Stimulated activated CD4-positive, alpha-beta T cell treated with anti-CD3 and anti-CD28 coated beads, Interleukin-1b, Interleukin-23, amount 100 ng/mL, for 4 hours (primary cell): ENCODE data around the gene FGD5.

Experiments
- DNase-seq, 2 donors: peaks; one replicate each; pipeline ENCODE4 v3.0.0-alpha.2; 2020; ENCODE audit warnings: low read depth in 2 of 2

Gene FGD5

DNA sequence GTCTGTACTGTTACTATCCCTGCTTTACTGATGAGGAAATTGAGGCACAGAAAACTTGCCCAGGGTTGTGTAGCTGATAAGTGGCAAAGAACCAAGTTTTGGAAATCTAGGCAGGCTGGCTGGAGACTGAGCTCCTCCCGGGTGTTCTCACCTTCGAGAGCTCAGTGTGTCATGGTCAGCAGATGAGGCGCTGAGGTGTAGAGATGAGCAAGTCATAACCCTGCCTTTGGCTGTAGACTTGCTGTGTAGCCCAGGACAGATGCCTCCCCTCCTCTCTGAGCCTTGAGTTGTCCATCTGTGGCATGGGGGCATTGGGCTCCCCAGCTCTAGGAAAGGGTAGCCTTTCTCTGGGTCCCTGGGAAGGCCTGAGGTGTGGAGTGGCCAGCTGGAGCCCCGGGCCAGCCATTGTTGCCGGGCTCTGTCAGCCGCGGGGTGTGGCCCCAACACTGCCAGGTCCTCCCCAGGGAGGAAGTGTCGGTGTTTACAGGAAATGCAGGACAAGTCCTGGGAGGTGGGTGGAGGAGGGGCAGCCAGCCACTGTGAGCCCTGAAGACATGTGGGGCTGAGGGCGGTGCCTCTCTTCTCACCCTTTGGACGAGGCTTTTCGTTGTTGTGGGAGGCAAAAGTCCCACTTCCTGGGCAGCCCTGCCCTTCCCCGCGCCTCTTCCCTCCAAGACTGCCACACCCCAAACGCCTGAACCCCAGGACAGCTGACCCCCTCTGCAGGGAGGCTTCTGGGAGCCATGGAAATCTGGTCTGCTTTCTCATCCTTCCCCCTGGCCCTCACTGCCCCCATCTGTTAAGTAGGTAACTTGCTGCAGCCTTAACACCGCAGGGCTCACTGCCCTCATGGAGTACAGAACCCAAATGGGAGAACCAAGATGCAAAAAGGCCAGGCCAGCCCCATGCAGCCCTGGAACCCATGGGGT lies 29.1 kb downstream of the FGD5 start:
- DNase-seq: no peak

DNA sequence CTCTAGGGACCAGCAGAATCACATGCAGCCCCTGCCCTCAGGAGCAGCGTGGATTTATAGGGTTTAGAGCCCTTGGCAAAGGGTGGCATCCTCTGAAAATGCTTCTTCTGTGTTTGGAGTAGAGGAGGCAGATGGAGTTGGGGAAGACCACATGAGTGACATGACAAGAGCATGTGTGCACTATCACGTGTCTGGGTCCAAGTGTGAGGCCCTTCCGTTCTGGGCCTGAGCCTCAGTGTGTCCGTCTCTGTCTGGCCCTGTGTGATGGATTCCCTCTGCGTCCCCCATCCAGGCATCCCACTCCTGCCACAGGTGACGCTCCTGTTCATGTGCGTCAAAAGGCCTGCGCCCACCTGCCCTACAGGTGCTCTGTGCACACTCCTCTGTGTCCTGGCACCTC lies 30.1 kb downstream of the FGD5 start:
- no peak for DNase-seq

DNA sequence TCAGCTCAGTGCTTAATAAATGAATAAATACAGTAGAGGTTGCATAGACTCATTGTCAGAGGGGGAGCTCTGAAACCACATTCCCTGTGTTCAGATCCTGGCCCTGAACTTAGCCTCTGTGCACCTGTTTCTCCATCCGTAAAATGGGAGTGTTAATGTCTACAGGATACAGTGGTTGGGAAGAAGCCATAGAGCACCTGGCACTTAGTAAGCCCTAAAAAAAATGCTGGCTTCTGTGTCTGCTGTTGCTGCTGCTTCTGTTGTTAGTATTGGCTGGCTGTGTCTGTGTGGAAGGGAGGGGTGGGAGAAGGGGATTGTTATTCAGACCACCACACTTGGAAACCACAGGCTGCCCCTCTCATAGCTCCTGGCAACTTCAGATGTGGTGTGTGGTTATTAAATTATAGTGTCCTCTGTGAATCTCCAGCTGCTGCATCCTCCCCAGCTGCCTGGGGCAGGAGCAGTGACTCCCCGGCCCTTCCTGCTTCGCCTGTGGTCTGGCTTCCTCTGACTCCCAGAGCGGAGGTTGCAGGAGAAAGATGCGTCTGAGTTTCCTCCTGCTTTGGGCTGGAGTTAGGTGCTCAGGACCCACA lies 31.0 kb downstream of the FGD5 start:
- DNase-seq: no peak

DNA sequence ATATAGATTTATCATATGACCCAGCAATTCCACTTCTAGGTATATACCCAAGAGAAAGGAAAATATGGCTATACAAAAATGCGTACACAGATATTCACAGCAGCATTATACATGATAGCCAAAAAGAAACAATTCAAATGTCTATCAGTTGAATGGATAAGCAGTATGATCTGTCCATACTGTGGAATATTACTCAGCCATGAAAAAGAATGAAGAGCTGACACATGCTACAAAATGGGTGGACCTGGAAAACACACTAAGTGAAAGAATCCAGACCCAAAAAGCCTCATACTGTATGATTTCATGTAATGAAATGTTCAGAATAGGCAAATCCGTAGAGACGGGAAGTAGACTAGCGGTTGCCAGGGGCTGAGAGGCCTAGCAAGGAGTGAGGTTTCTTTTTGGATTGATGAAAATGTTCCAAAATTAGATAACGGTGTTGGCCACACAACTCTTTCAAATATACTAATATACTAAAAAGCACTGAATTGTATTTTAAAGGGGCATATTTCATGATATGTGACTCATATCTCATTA lies 33.4 kb downstream of the FGD5 start:
- no peak for DNase-seq

DNA sequence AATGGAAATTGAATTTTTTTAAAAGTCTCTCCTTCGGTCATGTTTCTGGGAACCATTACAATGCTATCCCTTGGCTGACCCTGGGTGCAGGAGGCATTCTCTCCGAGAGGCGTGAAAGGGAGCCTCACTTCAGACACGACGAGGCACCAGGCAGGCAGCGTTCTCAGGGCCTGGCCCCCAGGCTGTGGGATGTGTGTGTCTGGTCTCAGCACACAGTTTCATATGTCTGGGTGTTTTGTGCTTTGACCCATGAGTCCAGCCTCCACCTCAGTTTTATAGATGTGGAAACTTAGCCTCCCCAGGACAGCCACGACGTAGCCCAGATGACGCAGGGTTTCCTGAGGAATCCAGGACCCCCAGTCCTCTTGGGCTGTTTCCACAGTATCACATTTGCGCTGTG lies 34.0 kb downstream of the FGD5 start:
- no peak for DNase-seq

DNA sequence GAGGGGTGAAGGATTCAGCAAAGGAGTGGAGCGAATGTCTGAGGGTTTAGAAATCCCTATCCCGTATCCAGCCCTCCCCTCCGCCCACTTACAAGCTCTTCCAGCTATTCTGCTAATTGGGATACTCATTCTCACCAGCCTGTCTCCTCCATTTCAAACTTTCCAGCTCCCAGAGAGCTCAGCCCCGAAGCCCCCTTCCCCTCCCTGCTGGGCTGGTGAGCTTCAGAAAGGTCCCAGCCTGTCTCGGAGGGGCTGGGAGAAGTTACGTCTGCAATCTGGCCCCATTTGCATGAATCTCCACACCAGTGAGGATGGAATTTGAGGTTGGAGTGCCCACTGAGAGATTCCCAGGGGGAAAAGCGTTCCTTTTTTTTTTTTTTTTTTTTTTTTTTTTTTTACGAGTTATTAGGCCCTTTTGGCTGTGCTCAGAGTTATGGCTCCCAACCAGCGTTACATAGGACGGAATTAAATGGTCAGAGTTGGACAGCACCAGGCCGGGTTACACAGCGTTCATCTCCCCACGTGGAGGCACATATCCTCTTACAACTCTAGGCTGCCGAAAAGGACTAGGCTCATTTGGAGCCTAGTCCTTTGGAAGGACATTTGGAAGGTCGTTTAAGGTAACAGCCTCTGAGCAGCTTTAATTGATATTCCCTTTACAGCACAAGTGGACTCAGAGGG lies 34.6 kb downstream of the FGD5 start:
- no peak for DNase-seq

DNA sequence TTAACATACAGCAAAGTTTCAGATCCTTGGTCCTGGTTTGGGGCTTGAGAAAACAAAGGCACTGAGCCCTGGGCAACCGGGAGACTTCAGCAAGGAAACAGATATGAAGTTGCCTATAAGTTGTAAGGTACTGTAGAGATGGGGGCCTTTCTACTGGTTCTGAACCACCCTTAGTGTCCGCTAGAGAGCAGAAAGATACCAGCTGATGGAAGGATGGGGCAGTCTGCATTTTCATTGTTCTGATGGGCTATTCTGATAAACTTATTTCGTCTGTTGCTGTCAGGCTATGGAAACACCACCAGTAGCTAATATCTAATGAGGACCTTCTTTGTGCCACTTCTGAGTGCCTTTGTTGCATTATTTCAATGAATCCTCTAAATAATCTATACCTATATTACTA lies 38.7 kb downstream of the FGD5 start:
- no peak for DNase-seq

DNA sequence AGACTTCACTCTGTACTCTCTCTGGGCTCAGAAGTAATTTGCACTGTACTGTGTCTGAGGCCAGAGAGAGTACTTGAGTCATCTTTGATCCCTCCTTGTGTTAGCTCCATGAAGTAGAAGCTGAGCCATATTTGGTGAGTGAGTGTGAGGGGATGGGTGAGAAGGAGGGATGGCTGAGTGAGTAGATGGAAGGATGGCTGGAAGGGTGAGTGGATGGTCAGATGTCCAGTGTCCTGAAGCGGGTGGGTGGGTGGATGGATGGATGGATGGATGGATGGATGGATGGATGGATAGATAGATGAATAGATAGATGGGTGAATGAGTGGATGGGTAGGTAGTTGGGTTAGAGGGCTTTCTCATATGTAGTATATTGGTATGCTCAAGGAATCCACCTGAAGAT lies 39.3 kb downstream of the FGD5 start:
- DNase-seq: no peak

DNA sequence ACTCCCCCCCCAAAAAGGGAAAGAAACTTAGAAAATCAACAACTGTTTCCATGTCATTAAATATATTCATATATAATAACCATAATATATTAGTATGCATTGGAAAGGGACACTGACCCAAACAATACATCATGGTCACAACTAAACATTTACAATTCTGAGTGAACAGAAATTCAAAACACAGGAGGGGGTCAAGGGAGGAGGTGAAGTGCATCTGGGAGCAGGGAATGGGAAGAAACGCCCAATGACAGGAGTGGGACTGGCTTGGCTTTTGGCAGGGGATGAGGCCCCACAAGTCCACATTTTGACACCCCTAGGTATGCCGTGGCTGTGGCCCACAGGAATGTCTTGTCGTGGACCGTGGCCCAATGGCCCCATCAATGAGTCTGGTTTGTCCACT lies 41.1 kb downstream of the FGD5 start:
- no peak for DNase-seq

DNA sequence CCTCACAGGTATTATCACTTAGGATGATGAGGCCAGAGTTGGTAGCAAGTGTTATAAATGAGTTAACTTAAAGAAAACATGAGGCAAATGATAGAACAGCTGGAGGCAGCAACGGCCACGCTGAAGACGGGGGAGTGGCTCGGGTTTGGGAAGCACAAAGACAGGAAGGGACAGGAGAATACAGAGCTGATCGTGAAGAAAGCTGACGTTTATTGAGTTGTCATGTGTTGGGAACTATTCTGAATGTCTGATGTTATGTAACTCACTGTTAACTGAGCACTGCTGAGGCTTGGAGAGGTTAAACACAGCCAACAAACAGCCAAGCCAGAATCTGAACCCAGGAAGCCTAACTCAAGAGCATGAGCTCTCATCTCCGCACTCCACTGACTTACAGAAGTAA lies 42.3 kb downstream of the FGD5 start:
- no peak for DNase-seq

DNA sequence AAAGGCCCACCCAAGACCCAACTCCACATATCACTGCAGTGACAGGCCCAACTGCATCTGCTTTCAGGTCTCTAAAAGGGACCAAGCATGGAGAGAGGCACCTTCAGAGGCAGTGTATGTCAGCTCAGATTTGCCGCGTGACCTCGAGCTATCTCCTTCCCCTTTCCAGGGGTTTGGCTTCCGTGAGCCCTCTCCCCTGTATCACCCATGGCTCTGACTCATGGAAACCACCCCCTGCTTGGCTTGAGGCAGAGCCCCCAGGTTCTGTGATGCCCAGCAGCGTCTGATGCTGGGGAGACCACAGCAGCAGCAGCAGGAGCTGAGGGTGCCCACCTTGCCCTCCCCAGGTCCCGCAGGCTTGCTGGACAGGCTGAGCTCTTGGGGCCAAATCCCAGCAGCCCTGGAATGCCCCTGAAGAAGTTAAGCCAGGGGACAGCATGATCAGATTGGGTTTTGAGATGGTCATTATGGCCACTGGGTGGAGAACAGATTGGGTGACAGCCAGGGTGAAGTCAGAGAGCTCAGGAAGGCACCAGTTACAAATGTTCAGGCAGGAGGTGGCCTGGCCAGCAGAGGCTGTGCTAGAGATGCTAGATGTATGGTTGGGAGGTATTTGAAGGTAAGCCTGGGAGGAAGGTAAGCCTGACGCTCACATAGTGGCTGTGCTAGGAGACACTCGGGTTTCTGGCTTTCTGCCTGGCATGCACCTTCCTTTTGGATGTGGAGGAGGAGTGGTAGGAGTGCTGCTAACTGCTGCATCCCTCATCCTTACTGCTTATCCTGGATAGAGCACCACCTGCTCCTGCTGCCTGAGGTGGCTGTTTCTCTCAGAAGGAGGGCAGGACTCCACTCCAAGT lies 42.9 kb downstream of the FGD5 start:
- DNase-seq: no peak

DNA sequence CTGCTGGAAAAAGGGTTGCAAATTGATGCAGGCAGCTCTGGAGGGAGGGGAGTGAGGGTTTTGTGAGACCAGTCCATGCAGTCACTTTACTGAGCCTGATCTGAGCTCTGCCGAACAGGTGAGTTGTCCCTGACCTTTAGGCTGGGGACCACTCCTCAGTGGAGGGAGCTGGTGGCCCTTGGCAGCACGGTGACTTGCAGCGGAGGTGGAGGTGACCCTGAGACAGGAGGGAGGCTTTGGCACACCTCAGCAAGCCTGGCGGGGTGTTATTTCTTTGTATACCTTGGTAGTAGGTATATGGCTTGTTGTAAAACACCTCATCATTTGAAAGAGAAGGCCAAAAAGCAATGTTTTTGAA lies 43.5 kb downstream of the FGD5 start:
- no peak for DNase-seq

DNA sequence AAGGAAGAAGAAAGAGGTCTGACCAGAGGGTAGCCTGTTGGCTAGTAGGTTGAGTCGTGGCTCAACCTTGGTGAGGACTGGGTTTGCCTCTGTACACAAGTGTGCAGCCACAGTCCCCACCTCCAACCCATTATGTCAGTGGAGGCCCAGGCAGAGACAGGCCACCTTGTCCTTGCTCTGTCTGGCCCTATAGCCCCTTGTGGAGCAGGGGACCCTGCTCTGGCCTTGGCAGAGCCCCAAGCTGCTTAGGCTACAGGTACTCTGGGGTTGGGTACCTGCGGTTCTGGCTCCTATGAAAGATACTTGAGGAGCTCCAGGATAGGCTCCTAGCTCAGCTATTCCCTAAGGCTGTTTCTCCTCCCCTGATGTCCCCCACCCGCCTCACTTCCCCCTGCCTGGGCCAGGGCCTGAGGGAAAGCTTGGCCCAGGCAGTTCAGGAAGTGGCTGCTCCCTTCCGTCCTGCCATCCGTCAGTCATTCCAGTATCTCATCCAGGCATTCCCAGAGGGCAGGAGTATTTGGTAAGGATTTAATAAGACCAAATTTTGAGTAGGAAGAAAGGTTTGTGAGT lies 44.0 kb downstream of the FGD5 start:
- DNase-seq: no peak

DNA sequence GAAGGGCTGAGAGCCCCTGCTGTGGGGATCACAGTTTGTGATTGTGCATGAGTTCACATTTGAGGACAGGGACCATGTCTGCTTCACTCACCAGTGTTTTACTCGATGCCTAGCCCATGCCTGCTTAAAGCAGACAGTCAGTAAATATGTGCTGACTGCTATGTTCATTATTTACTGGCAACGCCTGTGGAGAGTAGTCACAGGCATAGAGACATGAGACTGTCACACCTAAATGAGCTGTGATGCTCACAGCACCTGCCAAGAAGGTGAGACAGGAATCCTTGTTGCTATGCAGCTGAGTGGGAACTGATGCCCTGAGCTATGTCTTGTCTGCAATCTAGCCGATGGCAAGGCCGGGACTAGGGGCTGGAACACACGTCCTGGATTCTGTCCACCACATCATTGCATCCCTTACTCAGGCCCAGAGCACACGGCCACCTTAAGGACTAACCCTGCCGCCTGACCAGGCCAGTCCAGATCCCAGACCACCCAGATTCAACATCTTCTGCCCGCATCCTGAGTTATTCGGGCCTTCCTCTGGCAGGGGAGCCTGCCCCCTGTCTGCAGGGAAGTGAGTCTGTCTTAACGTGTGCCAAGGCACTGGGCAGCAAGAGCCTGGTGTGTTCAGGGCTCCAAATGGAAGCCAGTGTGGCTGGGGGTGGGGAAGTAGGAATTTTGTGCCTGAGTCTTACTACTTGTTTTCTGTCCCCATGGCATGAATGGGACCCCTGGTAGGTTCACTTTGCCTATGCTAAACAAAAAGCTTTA lies 44.8 kb downstream of the FGD5 start:
- DNase-seq: no peak

DNA sequence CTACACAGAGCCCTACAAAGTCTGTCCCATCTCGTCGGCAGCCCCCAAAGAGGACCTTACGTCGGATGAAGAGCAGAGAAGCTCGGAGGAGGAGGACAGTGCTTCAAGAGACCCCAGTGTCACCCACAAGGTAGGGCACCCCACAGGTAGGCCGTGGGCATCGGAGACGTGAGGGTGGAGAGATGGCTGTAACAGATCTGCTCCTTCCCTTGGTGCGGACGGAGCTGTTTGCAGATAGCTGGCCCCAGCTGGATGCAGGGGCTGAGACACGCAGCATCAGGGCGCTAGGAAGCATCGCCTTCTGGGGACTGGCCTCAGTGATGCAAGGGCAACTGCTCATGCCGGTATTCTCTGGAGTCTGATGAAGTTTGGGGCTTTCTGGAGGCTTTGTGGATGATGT lies 45.4 kb downstream of the FGD5 start:
- DNase-seq: no peak

DNA sequence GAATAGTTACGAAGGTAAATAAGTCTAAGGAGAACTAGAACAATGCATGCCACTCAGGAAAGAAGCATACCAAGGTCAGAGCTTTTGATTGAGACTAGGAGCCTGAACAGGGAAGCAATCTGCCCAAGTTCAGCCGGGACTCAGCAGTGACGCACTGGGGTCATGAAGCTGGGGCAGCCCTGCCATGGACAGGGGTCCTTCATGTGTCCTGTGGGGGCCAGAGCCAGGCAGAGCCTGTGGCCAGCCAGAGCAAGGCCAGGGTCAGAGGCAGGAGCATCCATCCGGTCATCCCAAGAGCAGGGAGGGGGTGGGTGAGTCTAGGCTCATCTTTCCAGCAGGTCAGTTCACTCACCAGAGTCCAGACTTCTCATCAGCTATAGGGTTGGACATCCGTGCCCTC lies 47.9 kb downstream of the FGD5 start:
- no peak for DNase-seq

DNA sequence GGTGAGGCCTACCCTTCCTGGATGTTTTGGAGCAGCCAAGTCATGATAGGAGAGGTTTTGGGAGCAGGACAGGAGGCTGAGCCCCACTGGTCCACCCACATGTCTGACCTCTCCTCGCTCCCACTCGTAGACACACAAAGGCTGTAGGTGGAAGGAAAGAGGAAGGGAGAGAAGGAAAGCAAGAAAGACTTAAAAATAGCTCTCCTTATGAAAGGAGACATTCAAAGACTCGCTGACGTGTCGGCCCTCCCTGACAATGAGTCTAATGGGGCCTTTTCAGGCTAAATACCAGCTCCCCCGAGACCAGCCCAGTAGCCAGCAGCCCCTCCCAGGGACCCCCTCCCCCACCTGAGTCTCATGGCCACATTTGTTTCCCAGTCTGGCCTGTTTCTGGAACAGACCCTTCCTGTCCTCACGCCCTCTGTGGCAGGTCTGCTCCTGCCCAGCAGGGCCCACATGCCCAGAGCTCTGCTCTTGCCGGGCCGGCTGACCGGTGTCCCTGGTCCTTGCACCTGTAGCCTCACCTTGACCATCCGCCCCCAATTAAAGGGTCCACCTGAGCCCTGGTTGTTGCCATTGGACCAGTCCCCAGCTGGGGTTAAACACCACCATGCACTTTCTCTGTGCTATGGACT lies 49.3 kb downstream of the FGD5 start:
- DNase-seq: no peak

DNA sequence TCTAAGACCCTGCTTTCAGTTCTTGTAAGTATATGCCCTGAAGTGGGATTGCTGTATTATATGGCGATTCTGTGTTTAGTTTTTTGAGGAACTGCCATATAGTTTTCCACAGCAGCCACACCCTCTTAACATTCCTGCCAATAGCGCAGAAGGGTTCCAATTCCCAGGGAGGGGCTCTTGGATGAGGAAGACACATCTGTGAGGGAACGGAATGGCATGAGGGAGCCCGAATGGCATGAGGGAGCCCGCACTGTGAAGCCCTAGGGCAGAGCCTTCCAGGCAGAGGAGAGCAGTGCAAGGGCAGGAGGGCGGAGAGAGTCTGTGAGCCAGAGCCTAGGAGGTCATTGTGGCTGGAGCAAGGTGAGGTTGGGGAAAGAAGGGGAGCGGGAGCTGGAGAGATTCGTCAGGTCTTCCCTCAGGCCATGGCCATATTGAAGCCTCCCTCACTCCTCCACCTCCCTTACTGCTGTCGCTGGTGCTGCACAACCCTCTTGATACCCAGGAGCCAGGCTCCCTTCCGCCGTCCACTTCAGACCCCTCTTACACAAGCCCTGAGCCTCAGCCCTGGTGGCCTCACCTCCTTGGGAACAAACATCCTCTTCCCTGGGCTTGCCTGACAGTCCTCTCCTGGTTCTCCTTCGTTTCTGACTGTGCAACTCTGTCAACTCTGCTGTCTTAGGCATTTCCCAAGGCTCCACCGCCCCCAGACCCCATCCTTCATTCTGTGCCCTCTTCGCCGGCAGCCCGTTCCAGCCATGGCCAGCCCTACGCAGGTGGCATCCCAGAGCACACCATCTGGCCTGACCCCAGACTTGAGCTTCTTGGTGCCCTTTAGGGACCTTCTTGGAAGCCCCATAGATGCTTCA lies 51.4 kb downstream of the FGD5 start:
- no peak for DNase-seq

DNA sequence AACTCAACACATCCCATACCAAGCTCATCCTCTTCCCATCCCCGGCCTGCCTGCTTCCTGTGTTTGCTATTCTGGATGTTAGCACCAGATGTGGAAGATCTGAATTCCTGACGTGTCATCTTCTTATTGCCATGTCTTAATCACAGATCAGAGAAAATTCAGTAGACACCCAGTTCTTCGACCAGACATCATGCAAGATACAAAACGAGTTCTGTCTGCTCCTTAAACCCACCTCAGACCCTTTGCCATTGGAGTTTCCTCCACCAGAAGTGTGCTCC lies 52.0 kb downstream of the FGD5 start:
- no peak for DNase-seq
